Natural killer cell treated with Interleukin-12 subunit alpha and Interleukin-12 subunit beta and Interleukin-15 and Interleukin-18, amount 100 ng/mL, for 72 hours (primary cell): Measurements from ENCODE around the gene LFNG. TPM values are rescaled to one million over a fixed set of nuclear protein-coding genes. Genes with fewer than 3 reads are reported as not detected.
A peak's percentile ranks its signal among the peaks of the same experiment; 100 is the strongest.
"Not testable (repeated sequence)": the region's sequence is repeated elsewhere in the genome, so short reads cannot be mapped to it uniquely, and the experiment has no call there.

ENCODE experiments used
- ATAC-seq, 2 donors: fragments of 150-1000 bp; cut with Tn5 transposase in 1 of 2; sonication (Bioruptor Pico), chemical (Tn5 transposase) in 1 of 2; 2 replicates each; pipeline ENCODE4 v1.10.0; 2021
- DNase-seq: peaks from one replicate; pipeline ENCODE4 v3.0.0; 2022; ENCODE audit warnings: low spot score
- H3K27ac Mint-ChIP-seq, 2 donors: 1 replicate in 1 of 2; 2 replicates in 1 of 2; pipeline ENCODE4 v1.8.0; 2022; ENCODE audit warnings: mixed read lengths in 2 of 2, mild to moderate bottlenecking in 1 of 2, moderate library complexity in 1 of 2
- H3K27me3 Mint-ChIP-seq, 2 donors: 1 replicate in 1 of 2; 2 replicates in 1 of 2; pipeline ENCODE4 v1.8.0; 2022; ENCODE audit warnings: mixed read lengths in 2 of 2
- H3K36me3 Mint-ChIP-seq: one replicate; pipeline ENCODE4 v1.8.0; 2022; ENCODE audit warnings: mixed read lengths
- H3K4me1 Mint-ChIP-seq, 2 donors: 1 replicate in 1 of 2; 2 replicates in 1 of 2; pipeline ENCODE4 v1.8.0; 2022; ENCODE audit warnings: low read depth in 2 of 2, mixed read lengths in 2 of 2, mild to moderate bottlenecking in 1 of 2
- H3K4me3 Mint-ChIP-seq: one replicate; pipeline ENCODE4 v1.8.0; 2022; ENCODE audit warnings: mixed read lengths
- H3K9me3 Mint-ChIP-seq: 2 replicates; pipeline ENCODE4 v1.8.0; 2022; ENCODE audit warnings: mixed read lengths
- total RNA-seq, 2 donors: library from RNA; stranded (reverse); gene quantifications; one replicate each; pipeline ENCODE4 v1.2.3, GENCODE V29; 2022

The LFNG gene
- total RNA-seq, 2 donors from 2014 or later, result 89.8 to 153 TPM

DNA sequence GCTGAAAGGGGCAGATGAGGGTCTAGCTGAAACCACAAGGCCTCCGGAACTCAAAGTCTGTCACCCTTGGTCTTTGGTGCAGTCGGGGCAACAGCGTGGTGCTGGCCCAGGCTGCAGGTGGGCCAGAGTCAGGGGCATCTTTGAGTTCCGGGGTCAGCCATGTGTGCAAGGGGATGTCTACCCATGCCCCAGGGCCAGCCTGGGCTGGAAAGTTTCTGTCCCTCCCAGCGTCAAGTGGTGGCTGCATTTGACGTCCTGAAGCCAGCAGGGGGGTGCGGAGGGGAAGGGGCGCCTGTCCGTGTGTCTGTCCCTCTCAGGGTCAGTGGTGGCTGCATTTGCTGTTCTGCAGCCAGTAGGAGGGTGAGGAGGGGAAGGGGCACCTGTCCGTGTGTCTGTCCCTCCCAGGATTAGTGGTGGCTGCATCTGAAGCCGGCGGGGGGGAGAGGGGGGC lies 35.1 kb downstream of the LFNG start:
- Mint-ChIP-seq H3K4me3 (peak overlapping the region; percentile 84), H3K4me1 (peaks cover 18 to 23% of the 10 kb centered on the region in 2 donors), H3K9me3 (no peaks in the 10 kb centered on the region), H3K27ac (peak overlapping the region; percentile 65 to 73), H3K27me3 (no peaks in the 10 kb centered on the region), H3K36me3 (peaks cover under 1% of the 10 kb centered on the region)
- DNase-seq (peak; percentile 44), ATAC-seq (no peak)

DNA sequence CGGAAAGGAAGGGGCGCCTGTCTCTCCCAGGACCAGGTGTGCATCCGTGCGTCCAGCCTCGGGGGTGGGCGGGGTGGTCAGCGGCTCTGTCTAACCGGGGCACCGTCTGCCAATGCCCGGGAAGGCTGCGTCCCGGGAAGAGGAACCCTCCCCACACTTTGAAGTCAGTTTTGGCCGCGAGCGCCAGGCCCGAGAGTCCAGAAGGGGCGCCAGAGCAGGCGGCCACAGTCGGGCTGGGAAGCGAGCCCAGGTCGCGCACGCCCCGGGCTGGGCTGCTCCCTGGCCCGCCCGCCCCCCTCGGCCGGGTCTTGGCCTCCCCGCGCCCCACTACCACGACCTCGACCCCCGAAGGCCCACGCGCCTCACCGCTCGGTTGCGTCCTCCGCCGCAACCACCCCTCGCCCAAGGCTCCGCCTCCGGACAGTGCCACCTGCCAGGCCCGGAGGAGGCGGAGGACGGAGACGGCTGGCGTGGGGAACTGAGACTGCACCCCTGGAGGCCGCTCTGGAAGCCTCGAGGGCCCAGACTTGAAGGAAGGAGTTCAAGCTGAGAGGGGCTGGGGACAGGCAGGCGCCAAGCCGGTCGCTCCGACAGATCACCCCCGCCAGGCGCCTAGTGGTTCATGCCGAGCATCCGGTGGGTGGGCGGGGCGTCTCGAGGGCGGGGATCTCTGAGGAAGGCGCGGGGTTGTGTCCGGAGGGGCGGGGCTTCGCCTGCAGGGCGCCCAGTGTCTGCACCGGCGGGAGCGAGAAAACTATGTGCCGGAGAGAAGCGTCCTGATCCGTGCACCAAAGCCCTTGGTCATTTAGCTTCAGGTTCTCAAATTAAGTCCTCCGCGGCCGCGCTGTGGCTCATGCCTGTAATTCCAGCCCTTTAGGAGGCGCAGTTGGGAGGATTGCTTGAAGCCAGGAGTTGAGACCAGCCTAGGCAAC lies 35.8 kb downstream of the LFNG start, which contains the start of gene BRAT1:
Gene BRAT1, minus strand, starts transcription at position 404 of the 932 bp plus-strand sequence. CDS start 1,093 bp downstream, outside the sequence.
- peak; percentile 91 to 94 for ATAC-seq
- no peaks in the 10 kb centered on the region for H3K27me3 Mint-ChIP-seq
- peak within 1 kb of the TSS; percentile 84 for H3K4me3 Mint-ChIP-seq
- no peaks in the 10 kb centered on the region for H3K36me3 Mint-ChIP-seq
- peaks cover 22 to 26% of the 10 kb centered on the region in 2 donors for H3K4me1 Mint-ChIP-seq
- peak within 1 kb of the TSS; percentile 65 to 73 for H3K27ac Mint-ChIP-seq
- no peaks in the 10 kb centered on the region for H3K9me3 Mint-ChIP-seq
- DNase-seq, result peak; percentile 95

- H3K27me3 Mint-ChIP-seq, result no peaks in the 10 kb centered on the region
- H3K27ac Mint-ChIP-seq, result peak within 1 kb of the TSS; percentile 50 to 78
- peak within 1 kb of the TSS; percentile 81 for H3K4me3 Mint-ChIP-seq
- no peaks in the 10 kb centered on the region for H3K36me3 Mint-ChIP-seq
- peak; percentile 98 for DNase-seq
- peak; percentile 80 to 83 for ATAC-seq
- peaks cover 19 to 22% of the 10 kb centered on the region in 2 donors for H3K4me1 Mint-ChIP-seq
- H3K9me3 Mint-ChIP-seq, result no peaks in the 10 kb centered on the region
These were observed 39.2 kb downstream of the LFNG start, which contains the start of gene IQCE for GRCh38 chr7:2558629-2559282. Gene IQCE, plus strand, starts transcription at chr7:2558979. Its CDS starts 203 bp downstream, at chr7:2559182.

- ATAC-seq, result peak; percentile 7 to 47
- H3K27me3 Mint-ChIP-seq, result no peaks in the 10 kb centered on the region
- DNase-seq, result peak; percentile 64
- peak overlapping the region; percentile 81 for H3K4me3 Mint-ChIP-seq
- H3K36me3 Mint-ChIP-seq, result no peaks in the 10 kb centered on the region
- H3K27ac Mint-ChIP-seq, result peak overlapping the region; percentile 28 to 78
- no peaks in the 10 kb centered on the region for H3K9me3 Mint-ChIP-seq
- H3K4me1 Mint-ChIP-seq, result peaks cover 14 to 17% of the 10 kb centered on the region in 2 donors
These were observed 39.8 kb downstream of the LFNG start for GRCh38 chr7:2559283-2559950.

DNA sequence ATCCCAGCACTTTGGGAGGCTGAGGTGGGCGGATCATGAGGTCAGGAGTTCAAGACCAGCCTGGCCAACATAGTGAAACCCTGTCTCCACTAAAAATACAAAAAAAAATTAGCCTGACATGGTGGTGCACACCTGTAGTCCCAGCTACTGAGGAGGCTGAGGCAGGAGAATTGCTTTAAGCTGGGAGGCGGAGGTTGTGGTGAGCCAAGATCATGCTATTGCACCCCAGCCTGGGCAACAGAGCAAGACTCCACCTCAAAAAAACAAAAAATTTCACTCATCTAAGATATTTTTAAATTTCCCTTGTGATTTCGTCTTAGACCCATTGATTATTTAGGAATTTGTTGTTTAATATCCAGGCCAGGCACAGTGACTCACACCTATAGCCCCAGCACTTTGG lies 44.4 kb downstream of the LFNG start:
- H3K9me3 Mint-ChIP-seq, ATAC-seq, H3K27me3 Mint-ChIP-seq, H3K27ac Mint-ChIP-seq, H3K36me3 Mint-ChIP-seq, DNase-seq, H3K4me3 Mint-ChIP-seq: not testable (repeated sequence)
- peaks cover 6 to 14% of the 10 kb centered on the region in 2 donors for H3K4me1 Mint-ChIP-seq

DNA sequence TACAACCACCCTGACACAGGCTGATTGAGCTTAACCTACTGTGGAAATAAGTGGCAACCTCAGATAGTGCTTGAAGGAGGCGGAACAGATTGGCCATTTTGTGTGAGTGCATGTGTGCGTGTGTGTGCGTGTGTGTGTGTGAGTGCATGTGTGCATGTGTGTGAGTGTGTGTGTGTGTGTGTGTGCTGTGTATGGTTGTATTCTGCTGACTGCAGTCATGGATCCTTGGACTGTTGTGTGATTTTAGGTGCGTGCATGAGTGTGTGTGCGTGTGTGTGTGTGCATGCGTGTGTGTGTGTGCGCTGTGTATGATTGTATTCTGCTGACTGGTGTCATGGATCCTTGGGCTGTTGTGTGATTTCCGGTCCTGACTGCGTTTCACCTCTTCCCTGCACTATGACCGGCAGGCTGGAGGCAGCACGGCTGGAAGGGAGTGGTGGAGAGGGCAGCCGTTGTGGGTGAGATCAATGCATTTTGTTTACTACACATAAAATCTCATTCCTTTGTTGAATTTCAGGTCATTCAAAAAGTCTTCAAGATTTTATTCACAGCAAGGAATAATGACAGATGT lies 45.5 kb downstream of the LFNG start:
- Mint-ChIP-seq H3K27ac (no peak overlapping the region), H3K27me3 (no peaks in the 10 kb centered on the region), H3K4me3 (no peak overlapping the region), H3K36me3 (no peaks in the 10 kb centered on the region), H3K9me3 (no peaks in the 10 kb centered on the region), H3K4me1 (peaks cover 1 to 12% of the 10 kb centered on the region in 2 donors)
- ATAC-seq, result no peak
- DNase-seq, result peak; percentile 35

DNA sequence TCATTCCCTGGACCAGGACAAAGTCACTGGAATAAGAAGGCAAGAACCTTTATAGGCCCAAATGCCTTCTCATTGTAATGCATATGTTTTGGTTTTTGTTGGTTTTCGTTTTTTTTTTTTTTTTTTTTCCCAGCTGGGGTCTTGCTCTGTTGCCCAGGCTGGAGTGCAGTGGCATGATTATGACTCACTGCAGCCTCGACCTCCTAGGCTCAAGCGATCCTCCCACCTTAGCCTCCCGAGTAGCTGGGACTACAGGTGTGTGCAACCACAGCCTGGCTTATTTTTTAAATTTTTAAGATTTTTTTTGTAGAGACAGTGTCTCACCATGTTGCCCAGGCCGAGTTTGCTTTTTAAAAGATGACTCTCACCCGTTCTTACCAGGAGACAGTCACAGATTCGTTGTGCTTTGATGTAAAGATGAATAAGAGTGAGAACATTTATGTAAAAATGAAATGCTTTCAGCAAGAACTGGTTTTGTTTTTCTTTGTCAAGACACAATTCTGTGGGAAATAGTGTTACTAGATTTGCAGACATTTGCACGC lies 46.8 kb downstream of the LFNG start:
- ATAC-seq, result no peak
- no peak overlapping the region for H3K27ac Mint-ChIP-seq

DNA sequence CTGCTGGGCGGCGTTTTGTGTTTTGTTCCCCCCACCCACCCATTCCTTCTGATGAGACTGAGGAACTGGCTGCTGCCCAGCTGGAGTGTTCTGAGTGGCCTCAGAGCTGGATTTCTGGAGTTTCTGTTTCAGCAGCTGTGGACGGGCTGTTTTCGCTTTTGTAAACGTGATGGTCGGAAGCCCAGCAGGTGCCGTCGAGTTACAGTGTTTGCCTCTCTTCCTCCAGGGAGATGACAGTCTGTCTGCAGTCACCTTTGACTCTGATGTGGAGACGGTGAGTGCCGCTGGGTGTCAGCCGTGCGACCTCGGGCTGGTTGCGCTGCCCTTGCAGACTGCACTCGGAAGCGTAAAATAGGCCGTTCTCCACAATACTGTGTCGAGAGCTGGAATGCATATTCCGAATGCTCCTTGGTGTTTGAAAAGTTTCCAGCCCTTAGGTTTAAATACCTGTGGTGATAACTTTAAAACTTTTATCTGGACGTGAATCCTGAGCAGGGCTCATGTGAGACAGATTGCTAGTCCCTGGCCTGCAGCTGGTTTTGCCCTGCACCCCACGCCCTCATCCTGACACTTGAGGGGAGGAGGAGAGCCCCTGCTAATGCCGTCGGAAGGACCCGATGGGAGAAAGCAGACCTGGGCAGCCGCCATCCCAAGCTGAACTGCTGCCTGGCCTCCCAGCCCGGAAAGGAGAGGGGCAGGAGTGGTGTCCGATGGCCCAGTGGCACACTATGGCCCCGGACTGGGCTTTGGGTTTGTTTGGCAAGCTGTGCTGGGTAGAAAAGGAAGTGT lies 47.5 kb downstream of the LFNG start:
- Mint-ChIP-seq H3K4me3 (no peak overlapping the region), H3K36me3 (no peaks in the 10 kb centered on the region), H3K9me3 (no peaks in the 10 kb centered on the region), H3K27me3 (no peaks in the 10 kb centered on the region), H3K27ac (no peak overlapping the region), H3K4me1 (peaks cover 0 to 9% of the 10 kb centered on the region in 2 donors)
- DNase-seq (no peak), ATAC-seq (peak in 1 of 2 donors; percentile 31)

More for the DNA sequence above, 46.8 kb downstream of the LFNG start:
- no peaks in the 10 kb centered on the region for H3K36me3 Mint-ChIP-seq
- H3K27me3 Mint-ChIP-seq, result no peaks in the 10 kb centered on the region
- no peaks in the 10 kb centered on the region for H3K9me3 Mint-ChIP-seq
- peaks cover 0 to 12% of the 10 kb centered on the region in 2 donors for H3K4me1 Mint-ChIP-seq
- DNase-seq, result no peak
- H3K4me3 Mint-ChIP-seq, result no peak overlapping the region

- ATAC-seq (no peak), DNase-seq (no peak)
- Mint-ChIP-seq H3K9me3 (no peaks in the 10 kb centered on the region), H3K4me1 (peaks cover 0 to 9% of the 10 kb centered on the region in 2 donors), H3K4me3 (no peak overlapping the region), H3K27ac (no peak overlapping the region), H3K27me3 (no peaks in the 10 kb centered on the region), H3K36me3 (no peaks in the 10 kb centered on the region)
These were observed 48.2 kb downstream of the LFNG start for GRCh38 chr7:2567679-2568278.

DNA sequence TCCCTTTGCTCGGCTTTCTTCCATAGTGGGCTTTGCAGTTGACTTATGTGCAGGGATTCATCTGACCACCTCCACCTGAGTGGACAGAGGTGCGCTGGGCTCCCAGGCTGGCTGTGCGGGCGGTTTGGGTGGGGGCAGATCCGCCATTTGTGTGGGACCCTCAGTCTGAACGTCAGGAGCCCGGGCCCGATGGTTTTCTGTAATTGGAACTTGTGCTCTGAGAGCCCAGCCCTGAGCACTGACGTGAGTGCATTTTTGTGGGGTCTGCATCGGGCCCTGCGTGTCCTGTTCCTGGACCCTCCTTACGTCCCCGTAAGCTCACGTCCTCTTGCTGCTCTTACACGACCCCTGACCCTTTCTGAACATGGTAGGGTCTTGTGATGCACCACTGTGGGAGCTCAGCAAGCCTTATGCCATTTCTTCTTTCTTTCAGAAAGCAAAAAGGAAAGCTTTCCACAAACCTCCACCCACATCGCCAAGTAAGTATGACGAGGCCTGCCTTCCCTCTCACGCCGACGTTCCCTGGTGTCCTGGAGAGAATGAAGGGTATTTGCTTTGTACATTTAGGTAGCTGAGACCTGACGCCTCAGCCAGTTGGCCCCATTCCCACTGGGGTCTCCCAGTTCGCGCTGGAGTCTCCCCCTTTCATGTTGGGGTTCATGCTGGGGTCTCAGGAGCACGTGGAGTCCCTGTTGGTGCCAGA lies 49.1 kb downstream of the LFNG start:
- ATAC-seq, result no peak
- H3K36me3 Mint-ChIP-seq, result no peaks in the 10 kb centered on the region
- peaks cover 0 to 13% of the 10 kb centered on the region in 2 donors for H3K4me1 Mint-ChIP-seq
- no peaks in the 10 kb centered on the region for H3K27me3 Mint-ChIP-seq
- no peak overlapping the region for H3K4me3 Mint-ChIP-seq
- no peak for DNase-seq
- H3K27ac Mint-ChIP-seq, result no peak overlapping the region
- no peaks in the 10 kb centered on the region for H3K9me3 Mint-ChIP-seq

- ATAC-seq (no peak), DNase-seq (no peak)
- H3K4me3 Mint-ChIP-seq, result no peak overlapping the region
- H3K4me1 Mint-ChIP-seq, result peaks cover 6 to 21% of the 10 kb centered on the region in 2 donors
- H3K9me3 Mint-ChIP-seq, result no peaks in the 10 kb centered on the region
- H3K36me3 Mint-ChIP-seq, result no peaks in the 10 kb centered on the region
- no peak overlapping the region for H3K27ac Mint-ChIP-seq
- no peaks in the 10 kb centered on the region for H3K27me3 Mint-ChIP-seq
These were observed 49.8 kb downstream of the LFNG start for GRCh38 chr7:2569421-2569820.

- no peaks in the 10 kb centered on the region for H3K36me3 Mint-ChIP-seq
- H3K27ac Mint-ChIP-seq, result no peak overlapping the region
- ATAC-seq (no peak), DNase-seq (no peak)
- H3K4me1 Mint-ChIP-seq, result peaks cover 10 to 23% of the 10 kb centered on the region in 2 donors
- no peak overlapping the region for H3K4me3 Mint-ChIP-seq
- H3K9me3 Mint-ChIP-seq, result no peaks in the 10 kb centered on the region
- H3K27me3 Mint-ChIP-seq, result no peaks in the 10 kb centered on the region
These were observed 50.4 kb downstream of the LFNG start for GRCh38 chr7:2570021-2570420.
